Measurements from ENCODE around the gene ARHGAP6. TPM values are rescaled to one million over a fixed set of nuclear protein-coding genes. Genes with fewer than 3 reads are reported as not detected.

ARHGAP6 gene
- total and polyA plus RNA-seq, 2 of the 4 experiments (the other 2 are of a cell fraction): 1.4 to 1.8 TPM

GRCh38 chrX:11655282-11656015, 10.3 kb downstream of the ARHGAP6 start:
- Histone ChIP-seq H3K9me1 (ENCODE audit: insufficient read depth, low read length) (no peaks in the 10 kb centered on the region), H2AK9ac (replicated peaks; ENCODE audit: low read depth, low read length, poor library complexity) (no peak overlapping the region), H4K5ac (ENCODE audit: low read depth, low read length) (no peak overlapping the region), H3K36me3 (ENCODE audit: control insufficient read depth, insufficient read depth, low read length) (no peaks in the 10 kb centered on the region), H2BK20ac (ENCODE audit: low read depth, low read length) (no peak overlapping the region), H3K18ac (ENCODE audit: low read depth, low read length) (no peak overlapping the region), H3K9me3 (ENCODE audit: control insufficient read depth, insufficient read depth, low read length) (no peaks in the 10 kb centered on the region), H3K27ac (ENCODE audit: insufficient read depth, low read length) (no peak overlapping the region), H2AFZ (replicated peaks; ENCODE audit: low read length, poor library complexity) (no peak overlapping the region), H2AK5ac (ENCODE audit: low read depth, low read length) (no peak overlapping the region), H3K4me1 (ENCODE audit: control insufficient read depth, insufficient read depth, low read length) (no peaks in the 10 kb centered on the region), H2BK15ac (ENCODE audit: low read depth, low read length) (no peak overlapping the region), H3K23ac (ENCODE audit: low read depth, low read length) (no peak overlapping the region), H3K9ac (ENCODE audit: low read depth, low read length) (no peak overlapping the region), H3K4ac (ENCODE audit: low read depth, low read length) (no peak overlapping the region), H2BK120ac (ENCODE audit: low read depth, low read length) (no peak overlapping the region), H4K20me1 (ENCODE audit: insufficient read depth, low read length) (no peaks in the 10 kb centered on the region), H3K56ac (ENCODE audit: extremely low read depth, insufficient read depth, low read length) (no peak overlapping the region), H3K79me1 (ENCODE audit: low read depth in 1 of 2, low read length in 2 of 2) (no peaks in the 10 kb centered on the region), H3K4me2 (ENCODE audit: low read depth, low read length) (no peak overlapping the region), H2BK5ac (ENCODE audit: low read depth, low read length, poor library complexity, severe bottlenecking) (no peak overlapping the region), H3K4me3 (ENCODE audit: insufficient read depth, low read depth, low read length) (no peak overlapping the region), H3K14ac (replicated peaks; ENCODE audit: low read depth, low read length) (no peak overlapping the region), H4K91ac (ENCODE audit: insufficient read depth, low read depth, low read length) (no peak overlapping the region), H3K27me3 (ENCODE audit: control insufficient read depth, insufficient read depth, low read length) (no peaks in the 10 kb centered on the region), H4K8ac (ENCODE audit: low read depth in 2 of 2, low read length in 2 of 2) (no peak overlapping the region)
- in situ Hi-C loops (cut with MboI; ENCODE audit: low sequenced_read_pairs): no loop called here
- ChIA-PET CTCF (no interaction called here), POLR2A (ENCODE audit: unreplicated experiment) (no interaction called here)
- intact Hi-C loops (cut with micrococcal nuclease): no loop called here
- dilution Hi-C loops (cut with HindIII; ENCODE audit: low sequenced_read_pairs, unreplicated experiment): no loop called here
- DNase-seq (no peak), ATAC-seq (ENCODE audit: low read depth) (no peak)
- no CpG with 5 or more reads among the region's 7 CpGs for WGBS, 2 experiments (ENCODE audit: extremely low coverage in 2 of 2, insufficient read length in 1 of 2)
- TF ChIP-seq SMC3 (IDR thresholded peaks at IDR 0.05; ENCODE audit: low read depth, low read length) (no peak), CTCF (conservative IDR thresholded peaks at IDR 0.05; ENCODE audit: low read depth, low read length) (no peak), FOS (IDR thresholded peaks at IDR 0.05; ENCODE audit: low read depth, low read length) (no peak), MAFK (IDR thresholded peaks at IDR 0.05; ENCODE audit: low read depth, low read length) (no peak), MXI1 (IDR thresholded peaks at IDR 0.05; ENCODE audit: borderline replicate concordance, low read depth, low read length) (no peak), POLR2A (IDR thresholded peaks at IDR 0.05; ENCODE audit: low read depth, low read length) (no peak), RFX5 (IDR thresholded peaks at IDR 0.05; ENCODE audit: low read depth, low read length) (no peak), CHD1 (IDR thresholded peaks at IDR 0.05; ENCODE audit: low read depth, low read length) (no peak), CEBPB (IDR thresholded peaks at IDR 0.05; ENCODE audit: low read depth, low read length) (no peak), BHLHE40 (IDR thresholded peaks at IDR 0.05; ENCODE audit: low read depth, low read length) (no peak), NFE2L2 (IDR thresholded peaks at IDR 0.05; ENCODE audit: low read depth, low read length) (no peak), RAD21 (IDR thresholded peaks at IDR 0.05; ENCODE audit: low read length) (no peak), USF2 (IDR thresholded peaks at IDR 0.05; ENCODE audit: low read depth, low read length) (no peak)
- TF ChIP-seq, protein P1, sequence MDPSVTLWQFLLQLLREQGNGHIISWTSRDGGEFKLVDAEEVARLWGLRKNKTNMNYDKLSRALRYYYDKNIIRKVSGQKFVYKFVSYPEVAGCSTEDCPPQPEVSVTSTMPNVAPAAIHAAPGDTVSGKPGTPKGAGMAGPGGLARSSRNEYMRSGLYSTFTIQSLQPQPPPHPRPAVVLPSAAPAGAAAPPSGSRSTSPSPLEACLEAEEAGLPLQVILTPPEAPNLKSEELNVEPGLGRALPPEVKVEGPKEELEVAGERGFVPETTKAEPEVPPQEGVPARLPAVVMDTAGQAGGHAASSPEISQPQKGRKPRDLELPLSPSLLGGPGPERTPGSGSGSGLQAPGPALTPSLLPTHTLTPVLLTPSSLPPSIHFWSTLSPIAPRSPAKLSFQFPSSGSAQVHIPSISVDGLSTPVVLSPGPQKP (IDR thresholded peaks at IDR 0.05; ENCODE audit: borderline replicate concordance, low read depth, low read length): no peak
- BruUV-seq (replicated peaks): no TSS peak
